Stimulated activated memory B cell treated with anti-CD40 and anti-IgM and Interleukin-4, amounts not matched to agents 10 μg/mL and 1 μg/mL and 100 μg/mL, for 72 hours (primary cell): ENCODE measurements around the gene DGKI.

Source experiments
- ATAC-seq: fragments of 150-1000 bp; cut with Tn5 transposase; 2 replicates; pipeline ENCODE4 v1.10.0; 2021
- H3K27ac Mint-ChIP-seq: one replicate; pipeline ENCODE4 v1.8.0; 2022; ENCODE audit warnings: mild to moderate bottlenecking, mixed read lengths
- H3K27me3 Mint-ChIP-seq: one replicate; pipeline ENCODE4 v1.8.0; 2022; ENCODE audit warnings: mixed read lengths
- H3K36me3 Mint-ChIP-seq: one replicate; pipeline ENCODE4 v1.8.0; 2022; ENCODE audit warnings: mixed read lengths
- H3K4me1 Mint-ChIP-seq: one replicate; pipeline ENCODE4 v1.8.0; 2022; ENCODE audit warnings: mixed read lengths
- H3K4me3 Mint-ChIP-seq: one replicate; pipeline ENCODE4 v1.8.0; 2022; ENCODE audit warnings: mild to moderate bottlenecking, moderate library complexity, mixed read lengths
- H3K9me3 Mint-ChIP-seq: one replicate; pipeline ENCODE4 v1.8.0; 2022; ENCODE audit warnings: mixed read lengths

DGKI gene

DNA sequence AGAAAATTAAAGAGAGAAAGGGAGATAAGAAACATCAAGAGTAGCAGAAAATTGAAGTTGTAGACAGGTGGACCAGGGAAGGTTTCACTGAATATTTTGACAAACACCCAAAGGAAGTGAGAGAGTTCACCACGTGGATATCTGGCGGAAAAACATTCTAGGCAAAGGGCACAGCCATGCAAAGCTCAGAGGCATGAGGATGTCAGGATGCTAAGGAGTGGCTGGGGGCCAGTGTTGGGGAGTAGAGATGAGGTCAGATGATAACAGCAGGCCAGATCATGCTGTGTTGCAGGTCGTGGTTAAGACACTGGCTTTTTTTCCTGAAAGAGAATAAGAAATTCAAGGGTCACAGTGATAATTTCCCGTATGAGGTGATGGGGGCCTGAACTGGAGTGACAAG lies 181.9 kb downstream of the DGKI start:
- Mint-ChIP-seq H3K36me3 (no peaks in the 10 kb centered on the region), H3K27ac (no peak overlapping the region), H3K4me3 (no peak overlapping the region), H3K4me1 (no peaks in the 10 kb centered on the region), H3K9me3 (no peaks in the 10 kb centered on the region), H3K27me3 (peaks cover 9% of the 10 kb centered on the region)
- no peak for ATAC-seq

DNA sequence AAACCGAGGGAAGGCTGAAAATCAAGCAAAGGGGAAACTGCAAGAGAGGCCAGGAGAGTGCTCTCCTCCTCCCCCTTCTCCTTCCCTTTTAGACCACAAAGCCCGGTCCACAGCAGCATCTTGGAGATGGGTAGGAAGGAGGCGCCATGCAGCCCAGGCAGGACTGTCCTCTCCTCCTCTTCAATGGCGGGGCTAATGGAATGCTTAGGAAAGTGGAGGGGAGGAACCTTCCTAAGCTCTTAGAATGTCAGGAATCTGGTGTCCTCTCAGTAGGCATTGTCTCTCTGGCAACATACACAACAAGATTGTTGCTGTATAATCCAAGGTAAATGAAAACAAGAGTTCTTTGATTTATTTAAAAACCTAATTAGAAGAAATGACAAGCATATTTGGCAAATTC lies 185.1 kb downstream of the DGKI start:
- H3K27ac Mint-ChIP-seq, result no peak overlapping the region
- peaks cover 18% of the 10 kb centered on the region for H3K27me3 Mint-ChIP-seq
- H3K9me3 Mint-ChIP-seq, result no peaks in the 10 kb centered on the region
- ATAC-seq, result no peak
- H3K4me3 Mint-ChIP-seq, result no peak overlapping the region
- no peaks in the 10 kb centered on the region for H3K36me3 Mint-ChIP-seq
- H3K4me1 Mint-ChIP-seq, result no peaks in the 10 kb centered on the region

DNA sequence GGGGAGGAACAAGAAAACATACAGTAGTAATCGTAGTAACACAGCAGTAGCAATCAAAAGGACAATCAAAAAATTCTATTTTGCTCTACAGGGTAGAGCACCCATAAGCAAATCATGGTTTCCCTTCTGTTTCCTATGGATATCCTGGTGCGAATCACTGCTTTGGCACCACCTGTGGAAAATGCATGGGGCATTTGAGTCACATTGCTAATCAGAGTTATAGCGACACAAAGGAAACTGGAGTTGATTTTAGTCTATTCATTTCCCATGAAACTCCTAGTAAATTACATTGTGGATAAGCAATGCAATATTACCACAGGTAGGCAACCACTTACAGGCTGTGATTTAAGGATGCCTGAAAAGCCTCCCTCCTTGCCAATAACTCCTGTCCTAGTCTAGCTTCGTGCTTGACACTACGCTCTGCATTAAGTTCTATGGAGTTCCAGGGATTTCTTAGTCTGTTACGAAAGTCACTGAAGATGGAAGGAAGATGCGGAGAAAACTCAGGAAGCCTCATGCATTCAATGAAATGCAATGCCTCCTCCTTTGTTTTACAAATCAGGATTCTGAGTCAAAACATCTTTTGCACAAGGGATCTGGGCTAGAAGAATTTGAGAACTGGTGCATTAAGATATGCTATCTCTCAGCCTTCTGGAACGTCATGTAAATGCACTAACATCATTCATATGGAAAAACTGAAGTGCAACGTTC lies 188.4 kb downstream of the DGKI start:
- no peaks in the 10 kb centered on the region for H3K36me3 Mint-ChIP-seq
- peaks cover 13% of the 10 kb centered on the region for H3K27me3 Mint-ChIP-seq
- ATAC-seq, result no peak
- H3K4me1 Mint-ChIP-seq, result no peaks in the 10 kb centered on the region
- no peak overlapping the region for H3K4me3 Mint-ChIP-seq
- H3K9me3 Mint-ChIP-seq, result no peaks in the 10 kb centered on the region
- H3K27ac Mint-ChIP-seq, result no peak overlapping the region

DNA sequence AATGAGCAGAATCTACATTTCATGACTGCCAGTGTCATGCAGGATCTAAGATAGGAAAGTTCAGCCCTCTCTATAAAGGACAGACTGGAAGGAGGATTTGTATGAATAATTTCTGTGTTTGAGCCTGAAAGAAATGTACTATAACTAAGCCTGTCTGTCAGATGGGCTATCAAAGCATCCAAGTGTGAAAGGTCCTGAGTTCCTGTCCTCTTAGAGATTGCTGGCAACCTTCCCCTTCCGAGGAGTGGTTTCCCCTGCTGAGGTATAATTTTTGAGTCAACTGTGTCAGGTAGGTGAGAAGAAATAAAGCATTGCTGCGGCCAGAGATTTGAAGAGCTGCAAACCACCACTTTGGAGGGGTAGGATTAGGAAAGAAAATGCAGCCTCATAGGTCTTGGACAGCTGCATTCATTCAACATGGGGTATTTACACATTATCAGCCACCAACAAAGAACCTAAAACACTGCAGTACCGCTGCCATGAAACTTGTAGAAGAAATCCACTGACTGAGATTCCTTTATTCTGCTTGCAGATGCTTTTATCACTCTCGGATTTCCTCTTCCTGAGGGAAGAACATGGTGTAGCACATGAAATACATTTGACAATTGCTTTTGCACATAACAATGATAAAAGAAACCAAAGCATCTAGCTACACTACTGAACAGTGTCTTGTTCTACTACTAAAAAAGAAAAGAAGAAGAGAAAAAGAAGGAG lies 189.1 kb downstream of the DGKI start:
- no peaks in the 10 kb centered on the region for H3K36me3 Mint-ChIP-seq
- H3K9me3 Mint-ChIP-seq, result no peaks in the 10 kb centered on the region
- H3K4me1 Mint-ChIP-seq, result no peaks in the 10 kb centered on the region
- H3K27ac Mint-ChIP-seq, result no peak overlapping the region
- H3K4me3 Mint-ChIP-seq, result no peak overlapping the region
- ATAC-seq, result no peak
- H3K27me3 Mint-ChIP-seq, result peaks cover 9% of the 10 kb centered on the region

DNA sequence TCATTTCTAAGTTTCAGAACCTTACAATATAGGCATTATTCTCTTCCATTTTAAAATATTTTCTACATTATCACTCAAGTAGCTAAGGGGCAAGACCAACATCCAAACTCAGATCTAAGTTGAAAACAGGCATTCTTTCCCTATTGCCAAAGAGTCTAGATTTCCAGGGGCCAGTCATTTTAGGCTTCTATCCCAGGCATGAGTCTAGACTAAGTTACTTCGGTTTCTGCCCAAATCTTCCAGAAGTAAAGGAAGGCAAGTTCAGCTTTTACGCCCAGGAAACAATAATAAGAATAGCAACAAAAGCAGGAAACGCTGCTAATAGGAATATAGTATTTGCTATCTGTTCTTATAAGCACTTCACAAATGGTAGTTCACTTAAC lies 189.9 kb downstream of the DGKI start:
- H3K4me1 Mint-ChIP-seq, result no peaks in the 10 kb centered on the region
- H3K27ac Mint-ChIP-seq, result no peak overlapping the region
- H3K4me3 Mint-ChIP-seq, result no peak overlapping the region
- H3K36me3 Mint-ChIP-seq, result no peaks in the 10 kb centered on the region
- no peaks in the 10 kb centered on the region for H3K9me3 Mint-ChIP-seq
- no peak for ATAC-seq
- H3K27me3 Mint-ChIP-seq, result peaks cover 9% of the 10 kb centered on the region

DNA sequence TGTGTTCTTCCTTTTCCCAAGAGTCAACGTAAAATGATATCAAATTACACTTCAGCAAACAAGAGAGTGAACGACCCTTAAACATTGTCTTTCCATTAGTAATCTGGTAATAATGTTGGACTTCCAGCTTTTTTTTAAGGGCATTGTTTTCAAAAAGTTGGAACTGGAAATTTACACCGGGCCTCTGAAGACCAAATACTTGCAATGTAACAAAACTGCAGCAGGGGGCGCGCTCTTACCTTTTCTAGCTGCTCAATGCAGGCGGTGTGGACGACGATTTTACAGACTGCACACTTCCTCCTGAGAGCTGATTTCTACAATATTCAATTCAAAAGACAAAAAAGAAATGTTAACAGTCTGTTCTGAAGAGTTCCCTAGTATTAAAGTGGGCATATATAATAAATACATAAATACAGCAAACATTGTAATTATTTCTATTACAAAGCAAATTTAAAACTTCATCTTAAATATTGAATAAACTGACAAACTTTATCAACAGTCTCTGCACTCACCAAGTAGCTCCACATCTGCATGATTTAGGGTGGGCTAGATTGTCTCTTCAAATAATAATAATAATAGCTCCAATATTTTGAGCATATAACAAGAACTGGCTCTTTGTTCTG lies 190.4 kb downstream of the DGKI start:
- H3K4me1 Mint-ChIP-seq, result no peaks in the 10 kb centered on the region
- ATAC-seq, result no peak
- H3K4me3 Mint-ChIP-seq, result no peak overlapping the region
- no peaks in the 10 kb centered on the region for H3K36me3 Mint-ChIP-seq
- H3K9me3 Mint-ChIP-seq, result no peaks in the 10 kb centered on the region
- H3K27ac Mint-ChIP-seq, result no peak overlapping the region
- H3K27me3 Mint-ChIP-seq, result peaks cover 9% of the 10 kb centered on the region

DNA sequence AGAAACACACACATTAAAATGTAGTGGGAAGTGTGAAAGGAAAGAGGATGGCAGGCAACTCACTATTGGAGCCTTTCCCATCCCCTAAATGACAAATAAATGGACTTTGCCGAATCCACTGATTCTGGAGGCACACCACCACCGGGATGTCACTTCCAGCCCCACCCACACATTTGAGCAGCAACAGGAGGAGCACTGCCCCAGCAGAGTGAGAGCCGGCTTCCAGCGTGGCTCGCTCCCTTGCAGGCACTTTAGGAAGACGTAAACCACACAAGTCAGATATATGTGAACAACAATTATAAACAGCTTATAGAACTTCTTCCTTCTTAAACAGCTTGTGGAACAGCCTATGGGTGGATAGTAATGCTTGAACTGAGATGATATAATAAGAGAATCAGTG lies 191.0 kb downstream of the DGKI start:
- Mint-ChIP-seq H3K36me3 (no peaks in the 10 kb centered on the region), H3K27me3 (peaks cover 9% of the 10 kb centered on the region), H3K4me3 (no peak overlapping the region), H3K27ac (no peak overlapping the region), H3K9me3 (no peaks in the 10 kb centered on the region), H3K4me1 (no peaks in the 10 kb centered on the region)
- ATAC-seq, result no peak

DNA sequence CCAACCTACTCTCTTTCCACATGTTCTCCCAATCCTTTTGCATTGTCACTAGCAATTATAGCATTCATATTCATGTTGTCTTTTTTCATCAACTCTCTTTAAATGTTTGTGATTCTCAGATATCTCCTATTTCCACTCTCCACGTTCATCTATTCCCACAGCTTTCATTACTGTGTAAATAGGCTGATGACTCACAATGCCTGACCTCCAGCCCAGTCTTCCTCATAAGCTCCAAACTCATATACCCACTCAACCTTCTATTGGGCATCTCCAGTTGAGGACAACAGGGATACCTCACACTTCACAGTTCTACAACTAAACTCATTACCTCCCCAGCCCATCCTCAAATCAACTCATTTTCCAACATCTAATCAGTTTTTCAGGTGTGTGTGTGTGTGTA lies 194.1 kb downstream of the DGKI start:
- H3K4me3 Mint-ChIP-seq, result no peak overlapping the region

DNA sequence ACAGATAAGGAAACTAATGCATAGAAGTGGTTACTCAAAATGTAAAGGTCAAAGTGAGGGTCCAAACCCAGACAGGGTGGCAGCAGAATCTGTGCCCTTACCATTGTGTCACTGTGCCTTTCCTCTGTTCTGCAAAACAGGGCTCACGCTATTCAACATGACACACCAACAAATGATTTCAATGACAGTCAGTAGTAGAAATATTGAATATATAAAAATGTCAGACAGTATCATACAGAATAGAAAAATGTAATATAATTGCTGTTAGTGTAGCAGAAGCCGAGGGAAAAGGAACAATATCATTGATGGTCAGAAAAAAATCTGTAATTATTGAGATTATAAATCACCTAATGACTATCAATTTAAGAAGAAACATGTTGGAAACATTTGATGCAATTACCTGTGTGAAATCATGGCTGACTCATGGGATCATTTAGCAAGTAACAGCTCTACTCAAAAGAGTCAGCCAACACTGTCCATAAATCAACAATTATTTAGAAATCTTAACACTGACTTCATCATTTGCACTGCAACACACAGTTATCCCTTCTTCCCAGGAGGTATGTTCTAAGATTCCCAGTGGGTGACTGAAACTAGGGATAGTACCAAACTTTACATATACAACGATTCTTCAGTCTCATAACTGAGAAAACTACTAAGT lies 198.7 kb downstream of the DGKI start:
- Mint-ChIP-seq H3K36me3 (no peaks in the 10 kb centered on the region), H3K4me1 (no peaks in the 10 kb centered on the region), H3K27me3 (no peaks in the 10 kb centered on the region), H3K27ac (no peak overlapping the region), H3K9me3 (no peaks in the 10 kb centered on the region), H3K4me3 (no peak overlapping the region)
- ATAC-seq, result no peak

More for the DNA sequence above, 194.1 kb downstream of the DGKI start:
- ATAC-seq, result no peak
- no peak overlapping the region for H3K27ac Mint-ChIP-seq
- H3K9me3 Mint-ChIP-seq, result no peaks in the 10 kb centered on the region
- H3K36me3 Mint-ChIP-seq, result no peaks in the 10 kb centered on the region
- H3K4me1 Mint-ChIP-seq, result no peaks in the 10 kb centered on the region
- peaks cover 2% of the 10 kb centered on the region for H3K27me3 Mint-ChIP-seq

DNA sequence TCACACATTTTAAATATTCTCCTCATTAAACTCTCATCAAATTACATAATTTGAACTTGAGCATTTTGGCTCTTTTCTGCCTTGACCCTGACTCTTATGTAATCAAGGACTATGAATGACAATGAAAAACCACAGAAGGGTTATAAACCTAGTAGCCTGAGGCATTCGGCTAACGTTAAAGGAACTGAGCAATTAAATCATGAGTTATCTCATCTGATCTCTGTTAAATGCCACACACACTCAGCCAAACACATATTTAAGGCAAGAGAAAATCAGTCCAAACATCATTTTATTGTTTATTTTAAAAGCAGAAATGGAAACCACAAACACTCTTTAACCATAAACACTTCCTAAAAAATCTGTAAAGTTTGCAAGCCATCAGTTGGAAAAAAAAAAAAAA lies 204.3 kb downstream of the DGKI start:
- Mint-ChIP-seq H3K27ac (no peak overlapping the region), H3K9me3 (no peaks in the 10 kb centered on the region), H3K27me3 (no peaks in the 10 kb centered on the region), H3K4me1 (no peaks in the 10 kb centered on the region), H3K4me3 (no peak overlapping the region), H3K36me3 (no peaks in the 10 kb centered on the region)
- no peak for ATAC-seq

DNA sequence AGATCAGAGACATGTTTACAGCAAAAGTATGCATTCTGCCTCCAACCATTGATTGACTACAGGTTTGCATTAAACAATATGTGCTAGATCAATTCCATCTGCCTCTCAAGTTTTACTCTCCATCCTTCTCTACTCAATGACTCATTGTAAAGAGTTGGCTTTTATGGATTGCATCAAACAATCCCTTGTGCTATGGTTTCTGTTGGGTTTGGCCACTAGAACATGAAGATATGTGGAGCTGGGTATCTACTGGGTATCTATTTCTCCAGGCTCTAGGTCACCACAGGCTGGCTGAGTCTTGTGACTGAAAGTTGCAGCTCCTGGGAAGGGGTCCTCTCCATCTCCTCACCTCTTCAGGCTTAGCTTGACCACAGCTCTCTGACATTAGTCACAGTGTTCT lies 204.7 kb downstream of the DGKI start:
- no peak for ATAC-seq
- H3K27me3 Mint-ChIP-seq, result no peaks in the 10 kb centered on the region
- no peaks in the 10 kb centered on the region for H3K4me1 Mint-ChIP-seq
- H3K36me3 Mint-ChIP-seq, result no peaks in the 10 kb centered on the region
- H3K4me3 Mint-ChIP-seq, result no peak overlapping the region
- H3K27ac Mint-ChIP-seq, result no peak overlapping the region
- H3K9me3 Mint-ChIP-seq, result no peaks in the 10 kb centered on the region

DNA sequence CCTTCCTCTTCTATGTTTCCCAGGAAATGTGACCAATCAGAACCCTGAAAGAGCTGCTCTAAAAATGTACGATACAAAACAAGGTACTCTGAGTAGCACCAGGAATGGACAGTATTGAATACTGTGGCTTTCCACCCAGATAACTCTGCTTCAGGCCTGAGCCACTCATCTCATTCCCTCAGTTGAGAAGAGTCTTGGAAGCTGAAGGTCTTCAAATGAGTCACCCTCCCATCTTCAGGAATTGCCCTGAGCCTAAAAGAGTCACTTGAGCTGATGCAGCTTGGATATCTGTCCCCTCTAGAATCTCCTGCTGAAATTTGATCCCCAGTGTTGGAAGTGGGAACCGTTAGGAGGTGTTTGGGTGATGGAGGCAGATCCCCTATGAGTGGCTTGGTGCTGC lies 210.4 kb downstream of the DGKI start:
- ATAC-seq, result no peak
- Mint-ChIP-seq H3K36me3 (no peaks in the 10 kb centered on the region), H3K4me1 (no peaks in the 10 kb centered on the region), H3K27ac (no peak overlapping the region), H3K27me3 (no peaks in the 10 kb centered on the region), H3K4me3 (no peak overlapping the region), H3K9me3 (no peaks in the 10 kb centered on the region)

DNA sequence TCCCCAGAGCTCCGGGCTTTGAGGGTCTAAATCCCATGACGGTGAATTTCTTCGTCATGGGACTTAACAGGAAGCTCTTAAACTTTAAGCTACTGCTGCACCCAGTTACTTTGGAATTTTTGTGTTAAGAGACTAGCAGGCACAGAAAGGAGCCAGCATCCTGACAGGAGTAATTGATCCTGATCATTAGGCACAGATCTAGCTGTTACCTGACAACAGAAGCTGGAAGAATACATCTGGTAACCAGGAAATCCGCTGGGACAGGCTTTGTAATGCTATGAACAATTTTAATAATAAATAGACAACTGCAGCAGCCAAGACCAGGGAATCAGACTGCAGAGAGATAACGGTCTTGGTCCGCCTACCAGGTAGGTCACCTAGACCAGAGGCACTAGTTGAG lies 210.9 kb downstream of the DGKI start:
- Mint-ChIP-seq H3K36me3 (no peaks in the 10 kb centered on the region), H3K27ac (no peak overlapping the region), H3K27me3 (no peaks in the 10 kb centered on the region), H3K4me3 (no peak overlapping the region), H3K4me1 (no peaks in the 10 kb centered on the region), H3K9me3 (no peaks in the 10 kb centered on the region)
- no peak for ATAC-seq

DNA sequence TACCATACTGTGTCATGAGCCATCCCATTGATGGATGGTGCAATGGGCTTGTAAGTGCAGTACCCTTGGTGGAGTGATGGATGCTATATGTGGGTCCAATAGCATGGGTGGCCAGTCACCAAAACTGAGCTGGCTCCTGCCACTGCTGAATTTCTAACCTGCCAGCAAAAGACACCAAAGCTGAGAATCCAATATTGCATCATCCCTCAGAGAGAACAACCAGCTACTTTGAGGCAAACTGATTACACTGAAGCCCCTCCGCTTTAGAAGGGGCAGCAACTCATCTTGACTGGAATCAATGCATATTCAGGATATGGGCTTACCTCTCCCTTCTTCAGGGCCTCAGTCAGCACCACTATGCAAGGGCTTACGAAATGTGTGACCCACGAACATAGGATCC lies 211.6 kb downstream of the DGKI start:
- H3K36me3 Mint-ChIP-seq, result no peaks in the 10 kb centered on the region
- H3K27me3 Mint-ChIP-seq, result no peaks in the 10 kb centered on the region
- H3K9me3 Mint-ChIP-seq, result no peaks in the 10 kb centered on the region
- no peak for ATAC-seq
- no peak overlapping the region for H3K4me3 Mint-ChIP-seq
- H3K27ac Mint-ChIP-seq, result no peak overlapping the region
- no peaks in the 10 kb centered on the region for H3K4me1 Mint-ChIP-seq

DNA sequence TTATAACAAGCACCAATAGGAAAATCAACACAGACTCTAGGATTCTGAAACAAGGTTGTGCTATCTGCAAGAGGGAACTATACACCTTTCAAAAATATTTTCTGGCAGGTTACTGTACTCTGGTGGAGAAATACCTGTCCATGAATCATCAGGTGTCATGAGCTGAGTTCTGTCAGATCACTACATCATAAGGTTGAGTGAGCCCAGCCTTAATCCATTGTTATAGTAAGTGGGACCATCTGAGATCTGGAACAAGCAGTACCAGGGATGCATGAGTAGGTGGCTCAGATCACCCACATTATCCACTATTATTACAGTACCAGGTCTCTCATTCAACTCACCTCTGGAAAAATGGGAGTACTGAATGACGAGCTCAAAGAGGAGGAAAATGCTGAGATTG lies 212.4 kb downstream of the DGKI start:
- H3K4me1 Mint-ChIP-seq, result no peaks in the 10 kb centered on the region

DNA sequence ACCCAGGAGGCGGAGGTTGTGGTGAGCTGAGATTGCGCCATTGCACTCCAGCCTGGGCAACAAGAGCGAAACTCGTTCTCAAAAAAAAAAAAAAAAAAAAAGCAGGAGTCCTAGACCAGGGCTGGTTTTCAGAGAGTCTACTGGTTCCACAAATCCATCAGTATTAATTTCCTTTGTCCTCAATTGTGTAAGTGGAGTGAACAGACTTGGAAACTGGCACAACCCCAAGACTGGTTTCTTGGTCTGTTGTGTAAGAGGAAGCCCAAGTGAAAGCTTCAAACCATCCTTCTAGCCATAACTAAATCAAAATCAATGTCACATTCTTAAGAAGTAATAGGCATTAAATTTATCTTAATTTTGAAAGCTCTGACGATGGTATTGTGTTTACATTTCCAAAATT lies 213.6 kb downstream of the DGKI start:
- Mint-ChIP-seq H3K4me3 (no peak overlapping the region), H3K9me3 (no peaks in the 10 kb centered on the region), H3K27ac (no peak overlapping the region), H3K27me3 (no peaks in the 10 kb centered on the region), H3K4me1 (no peaks in the 10 kb centered on the region), H3K36me3 (no peaks in the 10 kb centered on the region)
- ATAC-seq, result no peak

More for the DNA sequence above, 212.4 kb downstream of the DGKI start:
- Mint-ChIP-seq H3K27ac (no peak overlapping the region), H3K4me3 (no peak overlapping the region), H3K27me3 (no peaks in the 10 kb centered on the region), H3K9me3 (no peaks in the 10 kb centered on the region), H3K36me3 (no peaks in the 10 kb centered on the region)
- no peak for ATAC-seq
